Endothelial cell of umbilical vein (primary cell): ENCODE results near the gene CENPU. TPM values are rescaled to one million over a fixed set of nuclear protein-coding genes. Genes with fewer than 3 reads are reported as not detected.

ENCODE experiments used
- BruUV-seq: library from RNA; stranded (reverse); fragments of 400-500 nt; replicated peaks from 2 replicates; lab custom pipeline; 2021; lab: Mats Ljungman, UMichigan
- CTCF ChIA-PET: fragments of 300-600, 350-600 bp; sonication (Branson Sonifier 250); formaldehyde crosslinking; loops from one replicate; lab custom pipeline; 2021; ENCODE audit warnings: antibody characterized with exemption, inconsistent platforms; lab: Charles Lee
- POLR2A ChIA-PET: fragments of 300-600, 350-600 bp; sonication (Branson Sonifier 250); formaldehyde crosslinking; loops from one replicate; lab custom pipeline; 2021; ENCODE audit warnings: antibody characterized with exemption, inconsistent platforms; lab: Charles Lee
- DNase-seq: peaks from one replicate; pipeline ENCODE4 v3.0.0-alpha.2; 2011; ENCODE audit warnings: low read depth, low spot score
- FAIRE-seq: peaks from 2 replicates; lab custom pipeline; 2011; peaks lifted over from hg19 to GRCh38; lab: Jason Lieb, UNC
- H2AFZ ChIP-seq: 2 replicates; pipeline ENCODE4 v1.6.0; 2012; ENCODE audit warnings: low read depth, low read length, control low read depth, inconsistent platforms
- H3K27ac ChIP-seq: 2 replicates; pipeline ENCODE4 v1.5.1; 2011; ENCODE audit warnings: low read depth, mild to moderate bottlenecking, control low read depth, low read length, moderate library complexity; ENCODE audit not compliant: insufficient read depth
- H3K27me3 ChIP-seq, 2 experiments: 2 replicates each; pipeline versions ENCODE4 v1.6.0 to v1.6.1; 2011; ENCODE audit warnings: low read length in 2 of 2, mixed read lengths in 1 of 2; ENCODE audit not compliant: control insufficient read depth in 2 of 2, insufficient read depth in 2 of 2
- H3K36me3 ChIP-seq, 2 experiments: 2 replicates in 1 of 2; 3 replicates in 1 of 2; pipeline ENCODE4 v1.5.1; 2011; ENCODE audit warnings: low read length in 2 of 2, mild to moderate bottlenecking in 1 of 2, moderate library complexity in 1 of 2; ENCODE audit not compliant: control insufficient read depth in 2 of 2, insufficient read depth in 2 of 2; ENCODE audit errors: extremely low read depth in 1 of 2
- H3K4me1 ChIP-seq: 3 replicates; pipeline ENCODE4 v1.5.1; 2011; ENCODE audit warnings: mild to moderate bottlenecking, low read length; ENCODE audit not compliant: control insufficient read depth, insufficient read depth; ENCODE audit errors: extremely low read depth
- H3K4me2 ChIP-seq: 2 replicates; pipeline ENCODE4 v1.6.1; 2011; ENCODE audit warnings: low read length, control low read depth, mixed read lengths; ENCODE audit not compliant: insufficient read depth
- H3K4me3 ChIP-seq, 3 experiments: fragments of 200-600 bp in 1 of 3; sonication (generic), shearing (Covaris generic) in 1 of 3; replicated peaks in 1 of 3; 2 replicates each; pipeline ENCODE4 v1.5.1; 2011 to 2016; ENCODE audit warnings: control low read depth in 3 of 3, low read length in 3 of 3, mild to moderate bottlenecking in 2 of 3, inconsistent platforms in 1 of 3, low read depth in 1 of 3, moderate library complexity in 1 of 3; ENCODE audit not compliant: insufficient read depth in 1 of 3
- H3K79me2 ChIP-seq: 2 replicates; pipeline ENCODE4 v1.6.0; 2012; ENCODE audit warnings: low read length, inconsistent platforms; ENCODE audit not compliant: control insufficient read depth, insufficient read depth
- H3K9ac ChIP-seq: replicated peaks from 2 replicates; pipeline ENCODE3; 2011; ENCODE audit warnings: low read length, control low read depth; ENCODE audit not compliant: insufficient read depth; ENCODE audit errors: extremely low read depth
- H3K9me1 ChIP-seq: replicated peaks from 3 replicates; pipeline ENCODE4 v1.6.0; 2011; ENCODE audit warnings: mild to moderate bottlenecking, low read length; ENCODE audit not compliant: control insufficient read depth, insufficient read depth; ENCODE audit errors: extremely low read depth
- H3K9me3 ChIP-seq: replicated peaks from 2 replicates; pipeline ENCODE4 v1.5.1; 2012; ENCODE audit warnings: low read length, inconsistent platforms; ENCODE audit not compliant: control insufficient read depth, insufficient read depth
- H4K20me1 ChIP-seq: replicated peaks from 2 replicates; pipeline ENCODE3; 2011; ENCODE audit warnings: mild to moderate bottlenecking, low read length; ENCODE audit not compliant: control insufficient read depth, insufficient read depth; ENCODE audit errors: extremely low read depth
- CTCF ChIP-seq, 2 donors: IDR thresholded peaks; 1 replicate in 1 of 2; 2 replicates in 1 of 2; pipeline ENCODE4 v1.5.1; 2011; ENCODE audit warnings: low read length in 2 of 2, mild to moderate bottlenecking in 2 of 2, moderate library complexity in 2 of 2, control low read depth in 1 of 2, inconsistent platforms in 1 of 2, low read depth in 1 of 2; ENCODE audit not compliant: insufficient read depth in 1 of 2; ENCODE audit errors: extremely low read depth in 1 of 2
- EZH2 ChIP-seq: IDR thresholded peaks from 2 replicates; pipeline ENCODE4 v1.6.1; 2012; ENCODE audit warnings: borderline replicate concordance, low read depth, mild to moderate bottlenecking, moderate library complexity, low read length, inconsistent platforms; ENCODE audit not compliant: severe bottlenecking
- FOS ChIP-seq: IDR thresholded peaks from 2 replicates; pipeline ENCODE4 v1.6.1; 2011; ENCODE audit warnings: mild to moderate bottlenecking, low read length, moderate library complexity, borderline replicate concordance; ENCODE audit not compliant: insufficient read depth
- GATA2 ChIP-seq: IDR thresholded peaks from 2 replicates; pipeline ENCODE4 v1.7.0; 2011; ENCODE audit warnings: low read depth, mild to moderate bottlenecking, moderate library complexity, mixed read lengths, low read length; ENCODE audit not compliant: insufficient read length, insufficient read depth
- JUN ChIP-seq: IDR thresholded peaks from 2 replicates; pipeline ENCODE4 v1.6.1; 2011; ENCODE audit warnings: borderline replicate concordance, low read depth; ENCODE audit not compliant: insufficient read length, insufficient read depth
- MAX ChIP-seq: IDR thresholded peaks from 2 replicates; pipeline ENCODE4 v1.6.1; 2011; ENCODE audit not compliant: insufficient read depth, insufficient read length
- MYC ChIP-seq: IDR thresholded peaks from one replicate; pipeline ENCODE4 v1.6.1; 2011; ENCODE audit warnings: mild to moderate bottlenecking, low read depth, low read length
- POLR2A ChIP-seq: IDR thresholded peaks from 2 replicates; pipeline ENCODE4 v1.6.1; 2012; ENCODE audit warnings: low read depth, mild to moderate bottlenecking, control low read depth, low read length
- POLR2AphosphoS5 ChIP-seq: IDR thresholded peaks from 2 replicates; pipeline ENCODE4 v1.6.1; 2012; ENCODE audit warnings: low read depth, mild to moderate bottlenecking, control low read depth, low read length, moderate library complexity; ENCODE audit not compliant: insufficient read depth
- dilution Hi-C: fragments of 300-500 bp; cut with MboI; formaldehyde crosslinking; loops from one replicate; pipeline ENCODE4 v1.15.0; 2019; ENCODE audit warnings: low sequenced_read_pairs; ENCODE audit not compliant: extremely low pct_ligation_motif_present
- intact Hi-C: fragments of 100-400 bp; cut with micrococcal nuclease; formaldehyde crosslinking; loops from one replicate; pipeline ENCODE4 v1.10.0; 2022
- polyA plus RNA-seq, 4 experiments: library from polyadenylated mRNA; depleted of rRNA in 3 of 4; stranded (reverse) in 3 of 4; unstranded in 1 of 4; fragments of >200 nt; gene quantifications; 2 replicates each; pipeline versions ENCODE4 v1.2.1 to v1.2.3, GENCODE V29; 2011 to 2012; ENCODE audit warnings: missing spikeins in 1 of 4
- total RNA-seq: library from RNA; stranded (reverse); gene quantifications from 2 replicates; pipeline ENCODE4 v1.2.3, GENCODE V29; 2021

The CENPU gene
- total and polyA plus RNA-seq, 2 donors (not counting 3 experiments of a cell fraction or from before 2014, with no cell fraction given) = 7.0 to 37.9 TPM

- no peaks in the 10 kb centered on the region for H3K9me1 ChIP-seq
- dilution Hi-C loops (no loop called here), intact Hi-C loops (no loop called here)
- ChIA-PET POLR2A (no interaction called here), CTCF (interaction anchor here (1.6 kb wide), 1 partner anchor 14 kb away, joined by 3 read pairs; no protein-coding TSS in a partner anchor)
- no peaks in the 10 kb centered on the region for H3K27me3 ChIP-seq
- H3K36me3 ChIP-seq = no peaks in the 10 kb centered on the region
- no peaks in the 10 kb centered on the region for H4K20me1 ChIP-seq
- FAIRE-seq = no peak
- no peaks in the 10 kb centered on the region for H3K79me2 ChIP-seq
- TF ChIP-seq GATA2 (no peak), EZH2 (no peak), CTCF (IDR thresholded peaks at IDR 0.05; ENCODE audit: extremely low read depth in 1 of 2, insufficient read depth in 1 of 2, low read depth in 1 of 2, low read length in 2 of 2) (no peak), POLR2AphosphoS5 (no peak), MAX (no peak), FOS (no peak), POLR2A (no peak), MYC (no peak), JUN (no peak)
- H3K4me2 ChIP-seq = no peak overlapping the region
- H3K4me1 ChIP-seq = no peaks in the 10 kb centered on the region
- no peaks in the 10 kb centered on the region for H3K9me3 ChIP-seq
- BruUV-seq = no TSS peak
- no peak overlapping the region for H3K4me3 ChIP-seq
- no peak overlapping the region for H3K9ac ChIP-seq
- H3K27ac ChIP-seq = no peak overlapping the region
- H2AFZ ChIP-seq = no peak overlapping the region
- DNase-seq = no peak
Observed at GRCh38 chr4:184706453-184706852, 27.4 kb downstream of the CENPU start.
